Measurements from ENCODE around the gene PCDHA9.
"Not testable (repeated sequence)": the region's sequence is repeated elsewhere in the genome, so short reads cannot be mapped to it uniquely, and the experiment has no call there.

PCDHA9 gene, protein sequence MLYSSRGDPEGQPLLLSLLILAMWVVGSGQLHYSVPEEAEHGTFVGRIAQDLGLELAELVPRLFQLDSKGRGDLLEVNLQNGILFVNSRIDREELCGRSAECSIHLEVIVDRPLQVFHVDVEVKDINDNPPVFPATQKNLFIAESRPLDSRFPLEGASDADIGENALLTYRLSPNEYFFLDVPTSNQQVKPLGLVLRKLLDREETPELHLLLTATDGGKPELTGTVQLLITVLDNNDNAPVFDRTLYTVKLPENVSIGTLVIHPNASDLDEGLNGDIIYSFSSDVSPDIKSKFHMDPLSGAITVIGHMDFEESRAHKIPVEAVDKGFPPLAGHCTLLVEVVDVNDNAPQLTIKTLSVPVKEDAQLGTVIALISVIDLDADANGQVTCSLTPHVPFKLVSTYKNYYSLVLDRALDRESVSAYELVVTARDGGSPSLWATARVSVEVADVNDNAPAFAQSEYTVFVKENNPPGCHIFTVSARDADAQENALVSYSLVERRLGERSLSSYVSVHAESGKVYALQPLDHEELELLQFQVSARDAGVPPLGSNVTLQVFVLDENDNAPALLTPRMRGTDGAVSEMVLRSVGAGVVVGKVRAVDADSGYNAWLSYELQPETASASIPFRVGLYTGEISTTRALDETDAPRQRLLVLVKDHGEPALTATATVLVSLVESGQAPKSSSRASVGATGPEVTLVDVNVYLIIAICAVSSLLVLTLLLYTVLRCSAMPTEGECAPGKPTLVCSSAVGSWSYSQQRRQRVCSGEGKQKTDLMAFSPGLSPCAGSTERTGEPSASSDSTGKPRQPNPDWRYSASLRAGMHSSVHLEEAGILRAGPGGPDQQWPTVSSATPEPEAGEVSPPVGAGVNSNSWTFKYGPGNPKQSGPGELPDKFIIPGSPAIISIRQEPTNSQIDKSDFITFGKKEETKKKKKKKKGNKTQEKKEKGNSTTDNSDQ
- 0 reads per million in 3 experiments for total RNA-seq

GRCh38 chr5:140848139-140849102, at the start of gene PCDHA9:
Gene PCDHA9 (plus strand): TSS chr5:140848382. CDS start chr5:140848496, 114 bp downstream.
- not testable (repeated sequence) for DNase-seq

DNA sequence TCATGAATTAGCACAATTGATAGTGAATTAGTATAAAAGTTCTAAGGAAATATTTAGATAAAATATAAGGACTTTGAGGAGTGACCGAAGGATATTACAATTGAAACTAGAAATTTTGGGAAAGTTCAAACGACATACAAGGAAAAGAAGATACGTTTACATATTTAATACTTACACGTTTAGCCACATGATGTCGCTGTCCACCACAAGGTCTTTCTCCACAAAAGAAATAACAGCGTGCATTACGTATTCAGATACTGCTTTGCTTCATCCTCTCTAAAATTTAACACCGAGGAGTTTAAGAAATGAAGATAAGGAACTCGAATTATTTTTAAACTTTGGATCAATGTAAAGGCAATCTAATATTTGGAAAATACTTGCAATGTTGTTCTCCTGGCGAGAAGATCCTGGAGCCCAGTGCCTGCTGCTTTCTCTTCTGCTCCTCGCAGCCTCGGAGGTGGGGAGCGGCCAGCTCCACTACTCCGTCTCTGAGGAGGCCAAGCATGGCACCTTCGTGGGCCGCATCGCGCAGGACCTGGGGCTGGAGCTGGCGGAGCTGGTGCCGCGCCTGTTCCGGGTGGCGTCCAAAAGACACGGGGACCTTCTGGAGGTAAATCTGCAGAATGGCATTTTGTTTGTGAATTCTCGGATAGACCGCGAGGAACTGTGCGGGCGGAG, 47.2 kb upstream of the PCDHA9 start, which contains the start of gene PCDHA3:
Gene PCDHA3 (plus strand): TSS at position 242 of the 678 bp plus-strand sequence.
- no peak for DNase-seq

GRCh38 chr5:140801494-140801841, 46.7 kb upstream of the PCDHA9 start:
- no peak for DNase-seq

DNA sequence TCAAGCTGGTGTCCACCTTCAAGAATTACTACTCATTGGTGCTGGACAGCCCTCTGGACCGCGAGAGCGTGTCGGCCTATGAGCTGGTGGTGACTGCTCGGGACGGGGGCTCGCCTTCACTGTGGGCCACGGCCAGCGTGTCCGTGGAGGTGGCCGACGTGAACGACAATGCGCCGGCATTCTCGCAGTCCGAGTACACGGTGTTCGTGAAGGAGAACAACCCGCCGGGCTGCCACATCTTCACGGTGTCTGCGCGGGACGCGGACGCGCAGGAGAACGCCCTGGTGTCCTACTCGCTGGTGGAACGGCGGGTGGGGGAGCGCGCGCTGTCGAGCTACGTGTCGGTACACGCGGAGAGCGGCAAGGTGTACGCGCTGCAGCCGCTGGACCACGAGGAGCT, 45.8 kb upstream of the PCDHA9 start:
- not testable (repeated sequence) for DNase-seq

DNA sequence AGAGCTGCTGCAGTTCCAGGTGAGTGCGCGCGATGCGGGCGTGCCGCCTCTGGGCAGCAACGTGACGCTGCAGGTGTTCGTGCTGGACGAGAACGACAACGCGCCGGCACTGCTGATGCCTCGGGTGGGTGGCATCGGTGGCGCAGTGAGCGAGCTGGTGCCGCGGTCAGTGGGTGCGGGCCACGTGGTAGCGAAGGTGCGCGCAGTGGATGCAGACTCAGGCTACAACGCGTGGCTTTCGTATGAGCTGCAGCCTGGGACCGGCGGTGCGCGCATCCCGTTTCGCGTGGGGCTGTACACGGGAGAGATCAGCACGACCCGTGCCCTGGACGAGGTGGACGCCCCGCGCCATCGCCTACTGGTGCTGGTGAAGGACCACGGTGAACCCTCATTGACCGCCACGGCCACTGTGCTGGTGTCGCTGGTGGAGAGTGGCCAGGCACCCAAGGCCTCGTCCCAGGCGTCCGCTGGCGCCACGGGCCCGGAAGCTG, 45.4 kb upstream of the PCDHA9 start:
- no peak for DNase-seq

DNA sequence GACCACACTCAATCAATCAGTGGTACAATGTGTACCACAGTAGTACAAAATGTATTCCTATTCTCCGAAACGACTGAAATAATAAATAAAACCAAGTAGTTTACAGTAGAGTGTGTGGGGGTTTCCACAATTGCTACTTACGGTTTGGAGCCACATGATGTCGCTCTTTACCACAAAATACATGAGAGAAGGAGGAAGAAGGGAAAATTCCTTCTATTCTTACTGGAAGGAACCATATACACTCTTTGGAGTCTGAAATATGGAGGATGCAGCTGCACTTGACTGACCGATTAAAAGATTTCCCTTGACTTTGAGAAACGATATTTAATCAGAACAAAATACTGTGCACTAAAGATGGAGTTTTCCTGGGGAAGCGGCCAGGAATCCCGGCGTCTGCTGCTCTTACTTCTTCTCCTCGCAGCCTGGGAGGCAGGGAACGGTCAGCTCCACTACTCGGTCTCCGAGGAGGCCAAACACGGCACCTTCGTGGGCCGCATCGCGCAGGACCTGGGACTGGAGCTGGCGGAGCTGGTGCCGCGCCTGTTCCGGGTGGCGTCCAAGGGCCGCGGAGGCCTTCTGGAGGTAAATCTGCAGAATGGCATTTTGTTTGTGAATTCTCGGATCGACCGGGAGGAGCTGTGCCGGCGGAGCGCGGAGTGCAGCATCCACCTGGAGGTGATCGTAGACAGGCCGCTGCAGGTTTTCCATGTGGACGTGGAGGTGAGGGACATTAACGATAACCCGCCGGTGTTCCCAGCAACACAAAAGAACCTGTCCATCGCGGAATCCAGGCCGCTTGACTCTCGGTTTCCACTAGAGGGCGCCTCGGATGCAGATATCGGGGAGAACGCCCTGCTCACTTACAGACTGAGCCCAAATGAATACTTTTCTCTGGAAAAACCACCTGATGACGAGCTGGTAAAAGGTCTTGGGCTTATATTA, 41.1 kb upstream of the PCDHA9 start, which contains the start of gene PCDHA4:
Gene PCDHA4 (plus strand): TSS at position 235 of the 942 bp plus-strand sequence.
- no peak for DNase-seq

DNA sequence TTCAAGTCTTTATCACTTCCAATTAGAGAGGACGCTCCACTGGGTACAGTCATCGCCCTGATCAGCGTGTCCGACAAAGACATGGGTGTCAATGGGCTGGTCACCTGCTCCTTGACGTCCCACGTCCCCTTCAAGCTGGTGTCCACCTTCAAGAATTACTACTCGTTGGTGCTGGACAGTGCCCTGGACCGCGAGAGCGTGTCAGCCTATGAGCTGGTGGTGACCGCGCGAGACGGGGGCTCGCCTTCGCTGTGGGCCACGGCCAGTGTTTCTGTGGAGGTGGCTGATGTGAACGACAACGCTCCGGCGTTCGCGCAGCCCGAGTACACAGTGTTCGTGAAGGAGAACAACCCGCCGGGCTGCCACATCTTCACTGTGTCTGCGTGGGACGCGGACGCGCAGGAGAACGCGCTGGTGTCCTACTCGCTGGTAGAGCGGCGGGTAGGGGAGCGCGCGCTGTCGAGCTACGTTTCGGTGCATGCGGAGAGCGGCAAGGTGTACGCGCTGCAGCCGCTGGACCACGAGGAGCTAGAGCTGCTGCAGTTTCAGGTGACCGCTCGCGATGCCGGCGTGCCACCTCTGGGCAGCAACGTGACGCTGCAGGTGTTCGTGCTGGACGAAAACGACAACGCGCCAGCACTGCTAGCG, 39.8 kb upstream of the PCDHA9 start:
- not testable (repeated sequence) for DNase-seq

- no peak for DNase-seq
Measured at GRCh38 chr5:140808889-140809291, 39.3 kb upstream of the PCDHA9 start.

GRCh38 chr5:140821375-140822280, 26.6 kb upstream of the PCDHA9 start, which contains the start of gene PCDHA5:
Gene PCDHA5 (plus strand): TSS chr5:140821613.
- no peak for DNase-seq

GRCh38 chr5:140822281-140822629, 25.9 kb upstream of the PCDHA9 start:
- no peak for DNase-seq

- not testable (repeated sequence) for DNase-seq
Measured at GRCh38 chr5:140822969-140823368, 25.2 kb upstream of the PCDHA9 start.

- no peak for DNase-seq
Measured at GRCh38 chr5:140823475-140823874, 24.7 kb upstream of the PCDHA9 start.

DNA sequence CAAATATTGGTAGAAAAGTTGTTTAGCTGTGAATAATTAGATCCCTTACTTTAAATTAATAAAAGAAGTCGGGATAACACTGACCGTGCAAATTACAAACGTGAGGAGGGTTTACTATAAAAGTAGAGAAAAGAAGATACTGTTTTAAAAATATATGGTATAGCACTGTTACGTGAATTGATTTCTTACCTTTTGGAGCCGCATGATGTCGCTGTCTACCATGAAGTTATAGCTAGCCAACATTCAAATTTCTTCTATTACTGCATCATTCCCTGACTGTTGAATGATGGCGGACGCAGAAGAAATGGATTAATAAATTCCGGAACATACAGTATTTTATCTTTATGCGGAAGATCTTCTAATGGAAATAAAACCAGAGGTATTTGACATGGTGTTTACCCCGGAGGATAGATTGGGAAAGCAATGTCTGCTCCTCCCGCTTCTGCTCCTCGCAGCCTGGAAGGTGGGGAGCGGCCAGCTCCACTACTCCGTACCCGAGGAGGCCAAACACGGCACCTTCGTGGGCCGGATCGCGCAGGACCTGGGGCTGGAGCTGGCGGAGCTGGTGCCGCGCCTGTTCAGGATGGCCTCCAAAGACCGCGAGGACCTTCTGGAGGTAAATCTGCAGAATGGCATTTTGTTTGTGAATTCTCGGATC, 20.3 kb upstream of the PCDHA9 start, which contains the start of gene PCDHA6:
Gene PCDHA6 (plus strand): TSS at position 257 of the 658 bp plus-strand sequence. CDS start 132 bp downstream, at position 389.
- no peak for DNase-seq

DNA sequence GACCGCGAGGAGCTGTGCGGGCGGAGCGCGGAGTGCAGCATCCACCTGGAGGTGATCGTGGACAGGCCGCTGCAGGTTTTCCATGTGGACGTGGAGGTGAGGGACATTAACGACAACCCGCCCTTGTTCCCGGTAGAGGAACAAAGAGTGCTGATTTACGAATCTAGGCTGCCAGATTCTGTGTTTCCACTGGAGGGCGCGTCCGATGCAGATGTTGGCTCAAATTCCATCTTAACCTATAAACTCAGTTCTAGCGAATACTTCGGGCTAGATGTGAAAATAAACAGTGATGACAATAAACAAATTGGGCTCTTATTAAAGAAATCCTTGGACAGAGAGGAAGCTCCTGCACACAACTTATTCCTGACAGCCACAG, 19.8 kb upstream of the PCDHA9 start:
- DNase-seq = no peak

DNA sequence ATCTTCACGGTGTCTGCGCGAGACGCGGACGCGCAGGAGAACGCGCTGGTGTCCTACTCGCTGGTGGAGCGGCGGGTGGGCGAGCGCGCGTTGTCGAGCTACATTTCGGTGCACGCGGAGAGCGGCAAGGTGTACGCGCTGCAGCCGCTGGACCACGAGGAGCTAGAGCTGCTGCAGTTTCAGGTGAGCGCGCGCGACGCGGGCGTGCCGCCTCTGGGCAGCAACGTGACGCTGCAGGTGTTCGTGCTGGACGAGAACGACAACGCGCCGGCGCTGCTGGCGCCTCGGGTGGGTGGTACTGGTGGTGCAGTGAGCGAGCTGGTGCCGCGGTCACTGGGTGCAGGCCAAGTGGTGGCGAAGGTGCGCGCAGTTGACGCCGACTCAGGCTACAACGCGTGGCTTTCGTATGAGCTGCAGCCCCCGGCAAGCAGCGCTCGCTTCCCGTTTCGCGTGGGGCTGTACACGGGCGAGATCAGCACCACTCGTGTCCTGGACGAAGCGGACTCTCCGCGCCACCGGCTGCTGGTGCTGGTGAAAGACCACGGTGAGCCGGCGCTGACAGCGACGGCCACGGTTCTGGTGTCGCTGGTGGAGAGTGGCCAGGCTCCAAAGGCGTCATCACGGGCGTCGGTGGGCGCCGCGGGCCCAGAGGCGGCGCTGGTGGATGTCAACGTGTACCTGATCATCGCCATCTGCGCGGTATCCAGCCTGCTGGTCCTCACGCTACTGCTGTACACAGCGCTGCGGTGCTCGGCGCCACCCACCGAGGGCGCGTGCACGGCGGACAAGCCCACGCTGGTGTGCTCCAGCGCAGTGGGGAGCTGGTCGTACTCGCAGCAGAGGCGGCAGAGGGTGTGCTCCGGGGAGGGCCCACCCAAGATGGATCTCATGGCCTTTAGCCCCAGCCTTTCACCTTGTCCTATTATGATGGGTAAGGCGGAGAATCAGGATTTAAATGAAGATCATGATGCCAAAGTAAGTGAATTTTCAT, 18.4 kb upstream of the PCDHA9 start:
- DNase-seq = not testable (repeated sequence)

DNA sequence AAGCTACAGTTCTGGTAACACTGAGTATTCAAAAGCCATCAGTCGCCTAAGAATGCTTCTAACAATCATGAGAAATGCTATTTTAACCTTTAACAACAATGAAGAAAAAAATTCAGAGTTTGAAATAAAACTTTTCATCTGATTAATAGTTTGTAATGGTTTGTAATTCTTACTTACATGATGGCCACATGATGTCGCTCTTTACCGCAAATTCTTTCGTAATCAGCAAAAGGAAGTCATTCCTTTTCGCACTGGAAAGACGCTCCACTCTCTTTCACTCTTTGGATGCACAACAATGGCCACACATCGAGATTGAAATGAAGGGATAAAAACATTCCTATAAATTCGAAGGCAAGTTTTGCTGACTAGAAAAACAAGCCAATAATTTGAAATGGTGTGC, 14.2 kb upstream of the PCDHA9 start, which contains the start of gene PCDHA7:
Gene PCDHA7 (plus strand): TSS at position 277 of the 400 bp plus-strand sequence. CDS start 115 bp downstream, at position 392.
- no peak for DNase-seq

All from central memory CD4-positive, alpha-beta T cell (primary cell).